Naive thymus-derived CD8-positive, alpha-beta T cell (primary cell): ENCODE data around the gene FOXI1. TPM values are rescaled to one million over a fixed set of nuclear protein-coding genes. Genes with fewer than 3 reads are reported as not detected.
"Not testable (repeated sequence)": the region's sequence is repeated elsewhere in the genome, so short reads cannot be mapped to it uniquely, and the experiment has no call there.

Source experiments
- ATAC-seq, 2 donors: fragments of 150-1000 bp; cut with Tn5 transposase in 1 of 2; sonication (Bioruptor Pico), chemical (Tn5 transposase) in 1 of 2; 1 replicate in 1 of 2; 2 replicates in 1 of 2; pipeline ENCODE4 v1.10.0; 2021; ENCODE audit warnings: mild to moderate bottlenecking in 2 of 2, moderate library complexity in 2 of 2
- POLR2A ChIA-PET: fragments of 350-600 bp; sonication (Branson Sonifier 250); formaldehyde crosslinking; loops from one replicate; lab custom pipeline; 2021; ENCODE audit warnings: antibody characterized with exemption; lab: Charles Lee
- DNase-seq, 10 donors: peaks; one replicate each; pipeline versions ENCODE4 v3.0.0 to v3.0.0-alpha.2; 2020 to 2022
- H3K27ac Mint-ChIP-seq, 10 donors: one replicate each; pipeline ENCODE4 v1.8.0; 2020 to 2022; ENCODE audit warnings: mild to moderate bottlenecking in 10 of 10, mixed read lengths in 10 of 10, moderate library complexity in 4 of 10, inconsistent platforms in 1 of 10
- H3K27me3 Mint-ChIP-seq, 5 donors: one replicate each; pipeline ENCODE4 v1.8.0; 2021 to 2022; ENCODE audit warnings: mixed read lengths in 5 of 5
- H3K36me3 Mint-ChIP-seq, 3 donors: one replicate each; pipeline ENCODE4 v1.8.0; 2020 to 2022; ENCODE audit warnings: mixed read lengths in 3 of 3, mild to moderate bottlenecking in 2 of 3, inconsistent platforms in 1 of 3
- H3K4me1 Mint-ChIP-seq, 4 donors: one replicate each; pipeline ENCODE4 v1.8.0; 2021 to 2022; ENCODE audit warnings: mixed read lengths in 4 of 4
- H3K4me3 Mint-ChIP-seq, 10 donors: one replicate each; pipeline ENCODE4 v1.8.0; 2020 to 2022; ENCODE audit warnings: mild to moderate bottlenecking in 10 of 10, mixed read lengths in 10 of 10, moderate library complexity in 6 of 10, inconsistent platforms in 1 of 10
- H3K9me3 Mint-ChIP-seq, 9 donors: one replicate each; pipeline ENCODE4 v1.8.0; 2020 to 2022; ENCODE audit warnings: mixed read lengths in 9 of 9, mild to moderate bottlenecking in 3 of 9, inconsistent platforms in 1 of 9, moderate library complexity in 1 of 9
- polyA plus RNA-seq, 3 donors: library from polyadenylated mRNA; unstranded; fragments of 300-500 nt; fragmentation: Illumina TruSeq; gene quantifications; one replicate each; pipeline ENCODE4 v1.2.3, GENCODE V29; 2021
- total RNA-seq, 8 experiments: library from RNA in 2 of 8; stranded (reverse) in 2 of 8; gene quantifications; one replicate each; pipeline ENCODE4 v1.2.3 and lab custom pipeline; 2021 to 2026

Gene FOXI1
- total and polyA plus RNA-seq, 5 experiments from 2014 or later = not detected

- H3K4me1 Mint-ChIP-seq = no peaks in the 10 kb centered on the region
Observed at GRCh38 chr5:170137694-170138214, 32.1 kb downstream of the FOXI1 start.

GRCh38 chr5:170138273-170138672 is 32.6 kb downstream of the FOXI1 start:
- H3K4me1 Mint-ChIP-seq = no peaks in the 10 kb centered on the region
- no peaks in the 10 kb centered on the region for H3K36me3 Mint-ChIP-seq
- H3K4me3 Mint-ChIP-seq = no peak overlapping the region
- H3K9me3 Mint-ChIP-seq = no peaks in the 10 kb centered on the region
- DNase-seq (no peak), ATAC-seq (no peak)
- POLR2A ChIA-PET = no interaction called here
- H3K27me3 Mint-ChIP-seq = peaks cover 2 to 20% (median 3%) of the 10 kb centered on the region in 5 donors
- H3K27ac Mint-ChIP-seq = no peak overlapping the region

More at GRCh38 chr5:170137694-170138214, 32.1 kb downstream of the FOXI1 start:
- Mint-ChIP-seq H3K9me3 (no peaks in the 10 kb centered on the region), H3K36me3 (no peaks in the 10 kb centered on the region), H3K27ac (no peak overlapping the region), H3K4me3 (no peak overlapping the region), H3K27me3 (peaks cover 2 to 18% (median 3%) of the 10 kb centered on the region in 5 donors)
- no peak for ATAC-seq
- no peak for DNase-seq
- POLR2A ChIA-PET = no interaction called here

- H3K27ac Mint-ChIP-seq = no peak overlapping the region
- H3K4me3 Mint-ChIP-seq = no peak overlapping the region
- peaks cover 0 to 16% (median 2%) of the 10 kb centered on the region in 5 donors for H3K27me3 Mint-ChIP-seq
- POLR2A ChIA-PET = no interaction called here
- no peak for ATAC-seq
- H3K9me3 Mint-ChIP-seq = no peaks in the 10 kb centered on the region
- no peak for DNase-seq
- H3K36me3 Mint-ChIP-seq = no peaks in the 10 kb centered on the region
- H3K4me1 Mint-ChIP-seq = no peaks in the 10 kb centered on the region
Observed at GRCh38 chr5:170139786-170140335, 34.2 kb downstream of the FOXI1 start.

- H3K4me1 Mint-ChIP-seq, H3K36me3 Mint-ChIP-seq, ATAC-seq, POLR2A ChIA-PET, H3K4me3 Mint-ChIP-seq, H3K9me3 Mint-ChIP-seq, H3K27ac Mint-ChIP-seq, DNase-seq: not testable (repeated sequence)
- H3K27me3 Mint-ChIP-seq = peaks cover 0 to 16% (median 2%) of the 10 kb centered on the region in 5 donors
Observed at GRCh38 chr5:170141196-170141595, 35.5 kb downstream of the FOXI1 start.

- H3K36me3 Mint-ChIP-seq = no peaks in the 10 kb centered on the region
- peaks cover 0 to 16% (median 2%) of the 10 kb centered on the region in 5 donors for H3K27me3 Mint-ChIP-seq
- no peaks in the 10 kb centered on the region for H3K4me1 Mint-ChIP-seq
- H3K4me3 Mint-ChIP-seq = no peak overlapping the region
- no peaks in the 10 kb centered on the region for H3K9me3 Mint-ChIP-seq
- POLR2A ChIA-PET = no interaction called here
- DNase-seq (no peak), ATAC-seq (no peak)
- no peak overlapping the region for H3K27ac Mint-ChIP-seq
Observed at GRCh38 chr5:170141636-170142035, 35.9 kb downstream of the FOXI1 start.

GRCh38 chr5:170142196-170142595 is 36.5 kb downstream of the FOXI1 start:
- POLR2A ChIA-PET = no interaction called here
- no peaks in the 10 kb centered on the region for H3K4me1 Mint-ChIP-seq

GRCh38 chr5:170143091-170143490 is 37.4 kb downstream of the FOXI1 start:
- DNase-seq (no peak), ATAC-seq (no peak)
- Mint-ChIP-seq H3K27ac (no peak overlapping the region), H3K4me3 (no peak overlapping the region), H3K36me3 (no peaks in the 10 kb centered on the region), H3K27me3 (peaks cover 0 to 16% (median 6%) of the 10 kb centered on the region in 5 donors), H3K9me3 (no peaks in the 10 kb centered on the region), H3K4me1 (no peaks in the 10 kb centered on the region)
- POLR2A ChIA-PET = no interaction called here

More at GRCh38 chr5:170142196-170142595, 36.5 kb downstream of the FOXI1 start:
- Mint-ChIP-seq H3K27me3 (peaks cover 0 to 16% (median 2%) of the 10 kb centered on the region in 5 donors), H3K9me3 (no peaks in the 10 kb centered on the region), H3K27ac (no peak overlapping the region), H3K36me3 (no peaks in the 10 kb centered on the region), H3K4me3 (no peak overlapping the region)
- no peak for DNase-seq
- no peak for ATAC-seq

- no peak for ATAC-seq
- no peak for DNase-seq
- POLR2A ChIA-PET = no interaction called here
- H3K36me3 Mint-ChIP-seq = no peaks in the 10 kb centered on the region
- H3K4me3 Mint-ChIP-seq = no peak overlapping the region
- no peaks in the 10 kb centered on the region for H3K4me1 Mint-ChIP-seq
- no peaks in the 10 kb centered on the region for H3K9me3 Mint-ChIP-seq
- H3K27ac Mint-ChIP-seq = no peak overlapping the region
- H3K27me3 Mint-ChIP-seq = peaks cover 0 to 16% (median 6%) of the 10 kb centered on the region in 5 donors
Observed at GRCh38 chr5:170143710-170144109, 38.0 kb downstream of the FOXI1 start.

- no peak overlapping the region for H3K27ac Mint-ChIP-seq
- H3K4me3 Mint-ChIP-seq = no peak overlapping the region
- no peaks in the 10 kb centered on the region for H3K4me1 Mint-ChIP-seq
- no peaks in the 10 kb centered on the region for H3K36me3 Mint-ChIP-seq
- DNase-seq (no peak), ATAC-seq (no peak)
- H3K9me3 Mint-ChIP-seq = no peaks in the 10 kb centered on the region
- H3K27me3 Mint-ChIP-seq = peaks cover 0 to 16% (median 6%) of the 10 kb centered on the region in 5 donors
- POLR2A ChIA-PET = no interaction called here
Observed at GRCh38 chr5:170144286-170145023, 38.8 kb downstream of the FOXI1 start.

GRCh38 chr5:170145462-170145861 is 39.8 kb downstream of the FOXI1 start:
- H3K36me3 Mint-ChIP-seq = no peaks in the 10 kb centered on the region
- POLR2A ChIA-PET = no interaction called here
- no peaks in the 10 kb centered on the region for H3K4me1 Mint-ChIP-seq
- ATAC-seq (no peak), DNase-seq (no peak)
- H3K4me3 Mint-ChIP-seq = no peak overlapping the region
- no peak overlapping the region for H3K27ac Mint-ChIP-seq
- H3K9me3 Mint-ChIP-seq = no peaks in the 10 kb centered on the region
- peaks cover 0 to 16% (median 6%) of the 10 kb centered on the region in 5 donors for H3K27me3 Mint-ChIP-seq

- ATAC-seq (no peak), DNase-seq (no peak)
- POLR2A ChIA-PET = no interaction called here
- Mint-ChIP-seq H3K27me3 (peaks cover 0 to 14% (median 4%) of the 10 kb centered on the region in 5 donors), H3K27ac (no peak overlapping the region), H3K4me3 (no peak overlapping the region), H3K9me3 (no peaks in the 10 kb centered on the region), H3K36me3 (no peaks in the 10 kb centered on the region), H3K4me1 (no peaks in the 10 kb centered on the region)
Observed at GRCh38 chr5:170147051-170147752, 41.5 kb downstream of the FOXI1 start.

- H3K36me3 Mint-ChIP-seq = no peaks in the 10 kb centered on the region
- DNase-seq (no peak), ATAC-seq (no peak)
- H3K27me3 Mint-ChIP-seq = peaks cover 0 to 8% (median 2%) of the 10 kb centered on the region in 5 donors
- H3K27ac Mint-ChIP-seq = no peak overlapping the region
- POLR2A ChIA-PET = no interaction called here
- no peaks in the 10 kb centered on the region for H3K4me1 Mint-ChIP-seq
- H3K4me3 Mint-ChIP-seq = no peak overlapping the region
- no peaks in the 10 kb centered on the region for H3K9me3 Mint-ChIP-seq
Observed at GRCh38 chr5:170147753-170148264, 42.1 kb downstream of the FOXI1 start.
